C4-2B (cell line): ENCODE results near the gene SPAG8.

ENCODE experiments used
- ZFX ChIP-seq: fragments of 450-650 bp; IDR thresholded peaks from 2 replicates; pipeline ENCODE4 v1.6.1; 2017
- TF ChIP-seq, protein P1 (sequence below): fragments of 450-650 bp; conservative IDR thresholded peaks from 2 replicates; pipeline ENCODE4 v1.5.1; 2017; ENCODE audit warnings: mild to moderate bottlenecking

DNA sequence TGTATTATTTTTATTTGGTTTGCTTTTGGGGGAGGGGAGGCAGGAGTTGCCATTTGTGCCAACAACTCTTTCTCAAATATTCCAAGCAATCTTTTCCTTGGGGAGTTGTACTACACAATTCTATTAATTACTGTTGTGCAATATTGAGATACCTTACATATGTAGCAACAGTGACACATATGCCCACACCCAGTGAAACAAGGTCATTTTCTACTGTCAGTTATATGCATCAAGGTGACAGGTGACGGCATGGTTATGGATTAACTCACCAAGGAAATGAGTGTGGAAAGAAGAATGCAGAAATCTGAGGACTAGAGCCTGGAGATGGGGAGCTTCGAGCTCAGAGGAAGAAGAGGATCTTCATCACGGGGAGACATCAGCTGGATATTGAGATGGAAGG, 40.1 kb downstream of the SPAG8 start:
- TF ChIP-seq, protein P1, sequence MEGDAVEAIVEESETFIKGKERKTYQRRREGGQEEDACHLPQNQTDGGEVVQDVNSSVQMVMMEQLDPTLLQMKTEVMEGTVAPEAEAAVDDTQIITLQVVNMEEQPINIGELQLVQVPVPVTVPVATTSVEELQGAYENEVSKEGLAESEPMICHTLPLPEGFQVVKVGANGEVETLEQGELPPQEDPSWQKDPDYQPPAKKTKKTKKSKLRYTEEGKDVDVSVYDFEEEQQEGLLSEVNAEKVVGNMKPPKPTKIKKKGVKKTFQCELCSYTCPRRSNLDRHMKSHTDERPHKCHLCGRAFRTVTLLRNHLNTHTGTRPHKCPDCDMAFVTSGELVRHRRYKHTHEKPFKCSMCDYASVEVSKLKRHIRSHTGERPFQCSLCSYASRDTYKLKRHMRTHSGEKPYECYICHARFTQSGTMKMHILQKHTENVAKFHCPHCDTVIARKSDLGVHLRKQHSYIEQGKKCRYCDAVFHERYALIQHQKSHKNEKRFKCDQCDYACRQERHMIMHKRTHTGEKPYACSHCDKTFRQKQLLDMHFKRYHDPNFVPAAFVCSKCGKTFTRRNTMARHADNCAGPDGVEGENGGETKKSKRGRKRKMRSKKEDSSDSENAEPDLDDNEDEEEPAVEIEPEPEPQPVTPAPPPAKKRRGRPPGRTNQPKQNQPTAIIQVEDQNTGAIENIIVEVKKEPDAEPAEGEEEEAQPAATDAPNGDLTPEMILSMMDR: no peak
- no peak for TF ChIP-seq ZFX
